ENCODE measurements around the gene KCNJ12. TPM values are rescaled to one million over a fixed set of nuclear protein-coding genes. Genes with fewer than 3 reads are reported as not detected.
A peak's percentile ranks its signal among the peaks of the same experiment; 100 is the strongest.
"Not testable (repeated sequence)": the region's sequence is repeated elsewhere in the genome, so short reads cannot be mapped to it uniquely, and the experiment has no call there.

Gene KCNJ12
- total RNA-seq, 1 experiment from 2014 or later: not detected

GRCh38 chr17:21455761-21456160 is 79.6 kb downstream of the KCNJ12 start:
- no peak for TF ChIP-seq CTCF (IDR thresholded peaks at IDR 0.05; ENCODE audit: unreplicated experiment)
- CTCF ChIA-PET: interaction anchor here (0.6 to 5.0 kb wide), 4 partner anchors 56 to 156 kb away, joined by 3 to 100 read pairs (median 4); no protein-coding TSS in a partner anchor
- Mint-ChIP-seq H3K27me3 (ENCODE audit: insufficient read depth, unreplicated experiment) (peaks cover 30% of the 10 kb centered on the region), H3K27ac (ENCODE audit: low read depth, unreplicated experiment) (no peak overlapping the region), H3K4me3 (ENCODE audit: unreplicated experiment) (no peak overlapping the region), H3K36me3 (ENCODE audit: insufficient read depth, unreplicated experiment) (no peaks in the 10 kb centered on the region), H3K4me1 (ENCODE audit: insufficient read depth, unreplicated experiment) (peaks cover 5% of the 10 kb centered on the region), H3K9me3 (ENCODE audit: unreplicated experiment) (no peaks in the 10 kb centered on the region)
- POLR2A ChIA-PET: no interaction called here
- no TSS peak for BruUV-seq (replicated peaks)
- intact Hi-C loops (cut with micrococcal nuclease): no loop called here
- DNase-seq (ENCODE audit: unreplicated experiment): no peak

GRCh38 chr17:21456449-21456848 is 80.3 kb downstream of the KCNJ12 start:
- peaks cover 31% of the 10 kb centered on the region for H3K27me3 Mint-ChIP-seq (ENCODE audit: insufficient read depth, unreplicated experiment)
- BruUV-seq (replicated peaks); H3K36me3 Mint-ChIP-seq (ENCODE audit: insufficient read depth, unreplicated experiment); H3K4me3 Mint-ChIP-seq (ENCODE audit: unreplicated experiment); H3K27ac Mint-ChIP-seq (ENCODE audit: low read depth, unreplicated experiment); H3K4me1 Mint-ChIP-seq (ENCODE audit: insufficient read depth, unreplicated experiment); POLR2A ChIA-PET; DNase-seq (ENCODE audit: unreplicated experiment); intact Hi-C loops (cut with micrococcal nuclease); H3K9me3 Mint-ChIP-seq (ENCODE audit: unreplicated experiment): not testable (repeated sequence)
- CTCF ChIA-PET: interaction anchor here (0.6 to 5.0 kb wide), 24 partner anchors 8 to 364 kb away, joined by 3 to 100 read pairs (median 4); no protein-coding TSS in a partner anchor

GRCh38 chr17:21457051-21458026 is 81.2 kb downstream of the KCNJ12 start:
- BruUV-seq (replicated peaks): no TSS peak

GRCh38 chr17:21458054-21458453 is 81.9 kb downstream of the KCNJ12 start:
- ChIA-PET POLR2A (no interaction called here), CTCF (interaction anchor here (0.9 to 5.0 kb wide), 9 partner anchors 9 to 329 kb away, joined by 3 to 100 read pairs (median 7); no protein-coding TSS in a partner anchor)
- Mint-ChIP-seq H3K4me1 (ENCODE audit: insufficient read depth, unreplicated experiment) (peaks cover 5% of the 10 kb centered on the region), H3K9me3 (ENCODE audit: unreplicated experiment) (no peaks in the 10 kb centered on the region), H3K36me3 (ENCODE audit: insufficient read depth, unreplicated experiment) (no peaks in the 10 kb centered on the region), H3K27ac (ENCODE audit: low read depth, unreplicated experiment) (no peak overlapping the region), H3K4me3 (ENCODE audit: unreplicated experiment) (no peak overlapping the region), H3K27me3 (ENCODE audit: insufficient read depth, unreplicated experiment) (peaks cover 31% of the 10 kb centered on the region)
- no TSS peak for BruUV-seq (replicated peaks)
- TF ChIP-seq CTCF (IDR thresholded peaks at IDR 0.05; ENCODE audit: unreplicated experiment): no peak
- intact Hi-C loops (cut with micrococcal nuclease): no loop called here
- no peak for DNase-seq (ENCODE audit: unreplicated experiment)

More at GRCh38 chr17:21457051-21458026, 81.2 kb downstream of the KCNJ12 start:
- peak; percentile 85 for DNase-seq (ENCODE audit: unreplicated experiment)
- ChIA-PET POLR2A (interaction anchor here (0.5 to 0.6 kb wide), 2 partner anchors 184 to 330 kb away, joined by 3 read pairs; no protein-coding TSS in a partner anchor), CTCF (interaction anchor here (0.6 to 5.0 kb wide), 31 partner anchors 9 to 1128 kb away, joined by 3 to 100 read pairs (median 4); no protein-coding TSS in a partner anchor)
- peak; percentile 95 for TF ChIP-seq CTCF (IDR thresholded peaks at IDR 0.05; ENCODE audit: unreplicated experiment)
- no peak overlapping the region for H3K27ac Mint-ChIP-seq (ENCODE audit: low read depth, unreplicated experiment)
- H3K9me3 Mint-ChIP-seq (ENCODE audit: unreplicated experiment): no peaks in the 10 kb centered on the region
- H3K4me1 Mint-ChIP-seq (ENCODE audit: insufficient read depth, unreplicated experiment): peaks cover 5% of the 10 kb centered on the region
- no peak overlapping the region for H3K4me3 Mint-ChIP-seq (ENCODE audit: unreplicated experiment)
- intact Hi-C loops (cut with micrococcal nuclease): loop anchor here (1.0 kb wide), 1 partner anchor 54 kb away; no protein-coding TSS in a partner anchor
- peaks cover 31% of the 10 kb centered on the region for H3K27me3 Mint-ChIP-seq (ENCODE audit: insufficient read depth, unreplicated experiment)
- no peaks in the 10 kb centered on the region for H3K36me3 Mint-ChIP-seq (ENCODE audit: insufficient read depth, unreplicated experiment)

Data from MCF 10A (cell line).